IMR-90 (cell line): Measurements from ENCODE around the gene RPH3AL. TPM values are rescaled to one million over a fixed set of nuclear protein-coding genes. Genes with fewer than 3 reads are reported as not detected.

ENCODE experiments used
- ATAC-seq: fragments of 200-7000 bp; cut with Tn5 transposase; 2 replicates; pipeline ENCODE4 v1.9.1; 2020; ENCODE audit warnings: low read depth, mild to moderate bottlenecking, moderate library complexity
- BruUV-seq: library from RNA; stranded (reverse); fragments of 400-500 nt; replicated peaks from 2 replicates; lab custom pipeline; 2021; lab: Mats Ljungman, UMichigan
- CTCF ChIA-PET: fragments of 300-600 bp; formaldehyde crosslinking; extraction: SDS; loops from one replicate; lab custom pipeline; 2021; ENCODE audit warnings: antibody characterized with exemption; lab: Yijun Ruan, JAX
- POLR2A ChIA-PET: fragments of 300-600 bp; sonication (Branson Sonifier 250); formaldehyde crosslinking; loops from one replicate; lab custom pipeline; 2022; ENCODE audit warnings: antibody characterized with exemption; ENCODE audit not compliant: unreplicated experiment; lab: Charles Lee
- DNase-seq: peaks from one replicate; pipeline ENCODE4 v3.0.0; 2013
- H2AFZ ChIP-seq: replicated peaks from 2 replicates; pipeline ENCODE3; 2013; ENCODE audit warnings: low read length, mild to moderate bottlenecking; ENCODE audit not compliant: poor library complexity
- H2AK5ac ChIP-seq: 2 replicates; pipeline ENCODE4 v1.6.1; 2013; ENCODE audit warnings: low read depth, low read length, inconsistent platforms
- H2AK9ac ChIP-seq: replicated peaks from 2 replicates; pipeline ENCODE3; 2013; ENCODE audit warnings: mild to moderate bottlenecking, low read depth, low read length, moderate library complexity; ENCODE audit not compliant: poor library complexity
- H2BK120ac ChIP-seq: 2 replicates; pipeline ENCODE4 v1.6.1; 2013; ENCODE audit warnings: low read depth, low read length, inconsistent platforms
- H2BK15ac ChIP-seq: 3 replicates; pipeline ENCODE4 v1.6.1; 2013; ENCODE audit warnings: low read depth, low read length, inconsistent platforms
- H2BK20ac ChIP-seq: 2 replicates; pipeline ENCODE4 v1.6.1; 2013; ENCODE audit warnings: low read depth, mild to moderate bottlenecking, inconsistent platforms, low read length, moderate library complexity
- H2BK5ac ChIP-seq: 2 replicates; pipeline ENCODE4 v1.6.1; 2013; ENCODE audit warnings: mild to moderate bottlenecking, low read depth, low read length, inconsistent platforms; ENCODE audit not compliant: poor library complexity, severe bottlenecking
- H3K14ac ChIP-seq: replicated peaks from 2 replicates; pipeline ENCODE4 v1.6.1; 2013; ENCODE audit warnings: low read depth, low read length, inconsistent platforms
- H3K18ac ChIP-seq: 2 replicates; pipeline ENCODE4 v1.6.1; 2013; ENCODE audit warnings: low read depth, low read length, control low read depth
- H3K23ac ChIP-seq: 2 replicates; pipeline ENCODE4 v1.6.1; 2013; ENCODE audit warnings: low read depth, low read length, inconsistent platforms
- H3K27ac ChIP-seq: 2 replicates; pipeline ENCODE4 v1.5.1; 2013; ENCODE audit warnings: mild to moderate bottlenecking, control low read depth, low read length; ENCODE audit not compliant: insufficient read depth
- H3K27me3 ChIP-seq: 2 replicates; pipeline ENCODE4 v1.6.1; 2013; ENCODE audit warnings: low read length; ENCODE audit not compliant: control insufficient read depth, insufficient read depth
- H3K36me3 ChIP-seq: 2 replicates; pipeline ENCODE4 v1.6.1; 2013; ENCODE audit warnings: low read length, mixed read lengths; ENCODE audit not compliant: control insufficient read depth, insufficient read depth
- H3K4ac ChIP-seq: 2 replicates; pipeline ENCODE4 v1.6.1; 2013; ENCODE audit warnings: low read depth, low read length, inconsistent platforms
- H3K4me1 ChIP-seq: 2 replicates; pipeline ENCODE4 v1.6.1; 2013; ENCODE audit warnings: low read length, mixed read lengths; ENCODE audit not compliant: control insufficient read depth, insufficient read depth
- H3K4me2 ChIP-seq: 2 replicates; pipeline ENCODE4 v1.6.1; 2013; ENCODE audit warnings: low read depth, mild to moderate bottlenecking, control low read depth, low read length, moderate library complexity
- H3K4me3 ChIP-seq: 2 replicates; pipeline ENCODE4 v1.5.1; 2013; ENCODE audit warnings: low read depth, mild to moderate bottlenecking, control low read depth, low read length, moderate library complexity; ENCODE audit not compliant: insufficient read depth
- H3K56ac ChIP-seq: 2 replicates; pipeline ENCODE4 v1.6.1; 2013; ENCODE audit warnings: low read length, inconsistent platforms; ENCODE audit not compliant: insufficient read depth; ENCODE audit errors: extremely low read depth
- H3K79me1 ChIP-seq, 2 experiments: 2 replicates each; pipeline ENCODE4 v1.6.1; 2013; ENCODE audit warnings: low read length in 2 of 2, inconsistent platforms in 1 of 2, low read depth in 1 of 2
- H3K9ac ChIP-seq: 2 replicates; pipeline ENCODE4 v1.6.1; 2013; ENCODE audit warnings: low read depth, low read length, control low read depth
- H3K9me1 ChIP-seq: 2 replicates; pipeline ENCODE4 v1.6.1; 2013; ENCODE audit warnings: low read length, inconsistent platforms; ENCODE audit not compliant: insufficient read depth
- H3K9me3 ChIP-seq: 2 replicates; pipeline ENCODE4 v1.6.1; 2013; ENCODE audit warnings: low read length; ENCODE audit not compliant: control insufficient read depth, insufficient read depth
- H4K20me1 ChIP-seq: 2 replicates; pipeline ENCODE4 v1.6.1; 2013; ENCODE audit warnings: low read length, inconsistent platforms; ENCODE audit not compliant: insufficient read depth
- H4K5ac ChIP-seq: 2 replicates; pipeline ENCODE4 v1.6.1; 2013; ENCODE audit warnings: mild to moderate bottlenecking, low read depth, low read length, control low read depth
- H4K8ac ChIP-seq, 2 experiments: 2 replicates each; pipeline ENCODE4 v1.6.1; 2013; ENCODE audit warnings: low read depth in 2 of 2, low read length in 2 of 2, control low read depth in 1 of 2, inconsistent platforms in 1 of 2
- H4K91ac ChIP-seq: 2 replicates; pipeline ENCODE4 v1.6.1; 2013; ENCODE audit warnings: low read depth, low read length, inconsistent platforms; ENCODE audit not compliant: insufficient read depth
- BHLHE40 ChIP-seq: fragments of 150-350 bp; IDR thresholded peaks from 2 replicates; pipeline ENCODE4 v1.6.1; 2016; ENCODE audit warnings: mild to moderate bottlenecking, low read depth, low read length
- CEBPB ChIP-seq: IDR thresholded peaks from 2 replicates; pipeline ENCODE4 v1.6.1; 2012; ENCODE audit warnings: low read depth, low read length, improper control_type of control experiment
- CHD1 ChIP-seq: IDR thresholded peaks from 2 replicates; pipeline ENCODE4 v1.6.1; 2012; ENCODE audit warnings: low read depth, low read length, improper control_type of control experiment
- FOS ChIP-seq: fragments of 150-350 bp; IDR thresholded peaks from 2 replicates; pipeline ENCODE4 v1.6.1; 2016; ENCODE audit warnings: low read depth, low read length
- MAFK ChIP-seq: IDR thresholded peaks from 2 replicates; pipeline ENCODE4 v1.6.1; 2012; ENCODE audit warnings: low read depth, low read length, improper control_type of control experiment
- MXI1 ChIP-seq: IDR thresholded peaks from 2 replicates; pipeline ENCODE4 v1.6.1; 2012; ENCODE audit warnings: low read depth, mild to moderate bottlenecking, low read length, moderate library complexity, borderline replicate concordance
- NFE2L2 ChIP-seq: fragments of 150-350 bp; IDR thresholded peaks from 2 replicates; pipeline ENCODE4 v1.6.1; 2016; ENCODE audit warnings: low read depth, mild to moderate bottlenecking, low read length
- POLR2A ChIP-seq: IDR thresholded peaks from 2 replicates; pipeline ENCODE4 v1.6.1; 2012; ENCODE audit warnings: mild to moderate bottlenecking, low read depth, low read length
- RFX5 ChIP-seq: IDR thresholded peaks from 2 replicates; pipeline ENCODE4 v1.8.0; 2012; ENCODE audit warnings: low read depth, mild to moderate bottlenecking, low read length, moderate library complexity
- USF2 ChIP-seq: fragments of 150-350 bp; IDR thresholded peaks from 2 replicates; pipeline ENCODE4 v1.6.1; 2017; ENCODE audit warnings: mild to moderate bottlenecking, antibody characterized with exemption, low read length, low read depth
- WGBS, 2 experiments: methylation state at CpG; one replicate each; pipeline versions ENCODE4 v1.1.5 to v1.1.7; 2013; ENCODE audit warnings: missing lambda C conversion rate in 2 of 2; ENCODE audit not compliant: insufficient read length in 1 of 2; ENCODE audit errors: extremely low coverage in 2 of 2; 5-methylcytosine and 5-hydroxymethylcytosine counted together
- dilution Hi-C: fragments of 300-500 bp; cut with HindIII; formaldehyde crosslinking; loops from one replicate; pipeline ENCODE4 v1.14.3; 2018; ENCODE audit warnings: low sequenced_read_pairs; ENCODE audit not compliant: unreplicated experiment
- in situ Hi-C: fragments of 300-500 bp; cut with MboI; formaldehyde crosslinking; loops from 3 replicates; pipeline ENCODE4 v1.14.3; 2019; ENCODE audit warnings: low sequenced_read_pairs, inconsistent platforms, mixed read lengths
- intact Hi-C: fragments of 100-400 bp; cut with micrococcal nuclease; formaldehyde crosslinking; loops from 2 replicates; pipeline ENCODE4 v1.10.0; 2022
- polyA plus RNA-seq, 3 experiments: library from polyadenylated mRNA; depleted of rRNA; stranded (reverse); fragments of >200 nt; gene quantifications; 2 replicates each; pipeline ENCODE4 v1.2.3, GENCODE V29; 2012; ENCODE audit warnings: low replicate concordance in 1 of 3
- total RNA-seq: library from RNA; depleted of rRNA; stranded (reverse); fragments of >200 nt; gene quantifications from 2 replicates; pipeline ENCODE4 v1.2.3, GENCODE V29; 2012
- TF ChIP-seq, protein P1 (sequence below): conservative IDR thresholded peaks from 2 replicates; pipeline ENCODE4 v1.5.1; 2012; ENCODE audit warnings: mild to moderate bottlenecking, low read depth, low read length, improper control_type of control experiment
- TF ChIP-seq, protein P2 (sequence below): fragments of 150-350 bp; IDR thresholded peaks from 2 replicates; pipeline ENCODE4 v1.6.1; 2016; ENCODE audit warnings: low read depth, mild to moderate bottlenecking, low read length, moderate library complexity, borderline replicate concordance

The RPH3AL gene
- total and polyA plus RNA-seq, 2 of the 4 experiments (the other 2 are of a cell fraction), result 1.8 to 2.5 TPM

GRCh38 chr17:273981-274832, 78.4 kb downstream of the RPH3AL start:
- dilution Hi-C loops, result no loop called here
- CTCF ChIA-PET, result no interaction called here
- H3K23ac ChIP-seq, result no peak overlapping the region
- DNase-seq, result no peak
- H2AK5ac ChIP-seq, result no peak overlapping the region
- POLR2A ChIA-PET, result no interaction called here
- H2BK15ac ChIP-seq, result no peak overlapping the region
- no peak overlapping the region for H3K9ac ChIP-seq
- no peak overlapping the region for H4K91ac ChIP-seq
- H2AK9ac ChIP-seq, result no peak overlapping the region
- no peak overlapping the region for H4K5ac ChIP-seq
- no peak for ATAC-seq
- no peak overlapping the region for H2AFZ ChIP-seq
- peaks cover 6% of the 10 kb centered on the region for H3K27me3 ChIP-seq
- no peak overlapping the region for H3K56ac ChIP-seq
- no peaks in the 10 kb centered on the region for H3K36me3 ChIP-seq
- H2BK120ac ChIP-seq, result no peak overlapping the region
- H3K27ac ChIP-seq, result no peak overlapping the region
- H3K79me1 ChIP-seq, result no peaks in the 10 kb centered on the region
- H3K4me2 ChIP-seq, result no peak overlapping the region
- H4K8ac ChIP-seq, result no peak overlapping the region
- no peaks in the 10 kb centered on the region for H3K9me1 ChIP-seq
- no peaks in the 10 kb centered on the region for H4K20me1 ChIP-seq
- no peak overlapping the region for H2BK5ac ChIP-seq
- no TSS peak for BruUV-seq
- H2BK20ac ChIP-seq, result no peak overlapping the region
- H3K9me3 ChIP-seq, result peaks cover 3% of the 10 kb centered on the region; the same call in 1 of the 2 replicates
- no peak overlapping the region for H3K14ac ChIP-seq
- WGBS, 2 experiments, result 82% methylated on average over 2 of the region's 28 CpGs; no CpG with 5 or more reads in 1 of the 2 experiments
- TF ChIP-seq, protein P1, sequence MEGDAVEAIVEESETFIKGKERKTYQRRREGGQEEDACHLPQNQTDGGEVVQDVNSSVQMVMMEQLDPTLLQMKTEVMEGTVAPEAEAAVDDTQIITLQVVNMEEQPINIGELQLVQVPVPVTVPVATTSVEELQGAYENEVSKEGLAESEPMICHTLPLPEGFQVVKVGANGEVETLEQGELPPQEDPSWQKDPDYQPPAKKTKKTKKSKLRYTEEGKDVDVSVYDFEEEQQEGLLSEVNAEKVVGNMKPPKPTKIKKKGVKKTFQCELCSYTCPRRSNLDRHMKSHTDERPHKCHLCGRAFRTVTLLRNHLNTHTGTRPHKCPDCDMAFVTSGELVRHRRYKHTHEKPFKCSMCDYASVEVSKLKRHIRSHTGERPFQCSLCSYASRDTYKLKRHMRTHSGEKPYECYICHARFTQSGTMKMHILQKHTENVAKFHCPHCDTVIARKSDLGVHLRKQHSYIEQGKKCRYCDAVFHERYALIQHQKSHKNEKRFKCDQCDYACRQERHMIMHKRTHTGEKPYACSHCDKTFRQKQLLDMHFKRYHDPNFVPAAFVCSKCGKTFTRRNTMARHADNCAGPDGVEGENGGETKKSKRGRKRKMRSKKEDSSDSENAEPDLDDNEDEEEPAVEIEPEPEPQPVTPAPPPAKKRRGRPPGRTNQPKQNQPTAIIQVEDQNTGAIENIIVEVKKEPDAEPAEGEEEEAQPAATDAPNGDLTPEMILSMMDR, result no peak
- TF ChIP-seq, protein P2, sequence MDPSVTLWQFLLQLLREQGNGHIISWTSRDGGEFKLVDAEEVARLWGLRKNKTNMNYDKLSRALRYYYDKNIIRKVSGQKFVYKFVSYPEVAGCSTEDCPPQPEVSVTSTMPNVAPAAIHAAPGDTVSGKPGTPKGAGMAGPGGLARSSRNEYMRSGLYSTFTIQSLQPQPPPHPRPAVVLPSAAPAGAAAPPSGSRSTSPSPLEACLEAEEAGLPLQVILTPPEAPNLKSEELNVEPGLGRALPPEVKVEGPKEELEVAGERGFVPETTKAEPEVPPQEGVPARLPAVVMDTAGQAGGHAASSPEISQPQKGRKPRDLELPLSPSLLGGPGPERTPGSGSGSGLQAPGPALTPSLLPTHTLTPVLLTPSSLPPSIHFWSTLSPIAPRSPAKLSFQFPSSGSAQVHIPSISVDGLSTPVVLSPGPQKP, result no peak
- no peak for TF ChIP-seq BHLHE40
- TF ChIP-seq USF2, result no peak
- no peak for TF ChIP-seq MAFK
- no peak for TF ChIP-seq MXI1
- TF ChIP-seq POLR2A, result no peak
- no peak for TF ChIP-seq CHD1
- no peak for TF ChIP-seq FOS
- TF ChIP-seq NFE2L2, result no peak
- TF ChIP-seq RFX5, result no peak
- TF ChIP-seq CEBPB, result no peak
- H3K4me1 ChIP-seq, result no peaks in the 10 kb centered on the region
- no peak overlapping the region for H3K4me3 ChIP-seq
- intact Hi-C loops, result no loop called here
- in situ Hi-C loops, result no loop called here
- H3K18ac ChIP-seq, result no peak overlapping the region
- H3K4ac ChIP-seq, result no peak overlapping the region
